22Rv1 (cell line): Measurements from ENCODE around the gene FHOD3.

ENCODE experiments used
- ZFX ChIP-seq: fragments of 450-650 bp; IDR thresholded peaks from 2 replicates; pipeline ENCODE4 v1.6.1; 2017; ENCODE audit warnings: antibody characterized with exemption, borderline replicate concordance
- TF ChIP-seq, protein P1 (sequence below): fragments of 450-650 bp; IDR thresholded peaks from 2 replicates; pipeline ENCODE4 v1.5.1; 2017; ENCODE audit warnings: mild to moderate bottlenecking

GRCh38 chr18:36477776-36478175 lies 180.3 kb downstream of the FHOD3 start:
- TF ChIP-seq, protein P1, sequence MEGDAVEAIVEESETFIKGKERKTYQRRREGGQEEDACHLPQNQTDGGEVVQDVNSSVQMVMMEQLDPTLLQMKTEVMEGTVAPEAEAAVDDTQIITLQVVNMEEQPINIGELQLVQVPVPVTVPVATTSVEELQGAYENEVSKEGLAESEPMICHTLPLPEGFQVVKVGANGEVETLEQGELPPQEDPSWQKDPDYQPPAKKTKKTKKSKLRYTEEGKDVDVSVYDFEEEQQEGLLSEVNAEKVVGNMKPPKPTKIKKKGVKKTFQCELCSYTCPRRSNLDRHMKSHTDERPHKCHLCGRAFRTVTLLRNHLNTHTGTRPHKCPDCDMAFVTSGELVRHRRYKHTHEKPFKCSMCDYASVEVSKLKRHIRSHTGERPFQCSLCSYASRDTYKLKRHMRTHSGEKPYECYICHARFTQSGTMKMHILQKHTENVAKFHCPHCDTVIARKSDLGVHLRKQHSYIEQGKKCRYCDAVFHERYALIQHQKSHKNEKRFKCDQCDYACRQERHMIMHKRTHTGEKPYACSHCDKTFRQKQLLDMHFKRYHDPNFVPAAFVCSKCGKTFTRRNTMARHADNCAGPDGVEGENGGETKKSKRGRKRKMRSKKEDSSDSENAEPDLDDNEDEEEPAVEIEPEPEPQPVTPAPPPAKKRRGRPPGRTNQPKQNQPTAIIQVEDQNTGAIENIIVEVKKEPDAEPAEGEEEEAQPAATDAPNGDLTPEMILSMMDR, result no peak
- TF ChIP-seq ZFX, result no peak
